ENCODE data around the gene GAGE12E.
"Not testable (repeated sequence)": the region's sequence is repeated elsewhere in the genome, so short reads cannot be mapped to it uniquely, and the experiment has no call there.

- TF ChIP-seq EZH2 (IDR thresholded peaks at IDR 0.05; ENCODE audit: borderline replicate concordance, low read length); CTCF (conservative IDR thresholded peaks at IDR 0.05 in 1 of 2, IDR thresholded peaks at IDR 0.05 in 1 of 2; ENCODE audit: extremely low read depth in 1 of 2, insufficient read depth in 1 of 2, low read depth in 1 of 2, low read length in 2 of 2): not testable (repeated sequence)
Measured at GRCh38 chrX:49560542-49560941, 9.5 kb downstream of the GAGE12E start, which contains the start of gene GAGE12F.
